ENCODE measurements around the gene COL26A1.

Gene COL26A1

DNA sequence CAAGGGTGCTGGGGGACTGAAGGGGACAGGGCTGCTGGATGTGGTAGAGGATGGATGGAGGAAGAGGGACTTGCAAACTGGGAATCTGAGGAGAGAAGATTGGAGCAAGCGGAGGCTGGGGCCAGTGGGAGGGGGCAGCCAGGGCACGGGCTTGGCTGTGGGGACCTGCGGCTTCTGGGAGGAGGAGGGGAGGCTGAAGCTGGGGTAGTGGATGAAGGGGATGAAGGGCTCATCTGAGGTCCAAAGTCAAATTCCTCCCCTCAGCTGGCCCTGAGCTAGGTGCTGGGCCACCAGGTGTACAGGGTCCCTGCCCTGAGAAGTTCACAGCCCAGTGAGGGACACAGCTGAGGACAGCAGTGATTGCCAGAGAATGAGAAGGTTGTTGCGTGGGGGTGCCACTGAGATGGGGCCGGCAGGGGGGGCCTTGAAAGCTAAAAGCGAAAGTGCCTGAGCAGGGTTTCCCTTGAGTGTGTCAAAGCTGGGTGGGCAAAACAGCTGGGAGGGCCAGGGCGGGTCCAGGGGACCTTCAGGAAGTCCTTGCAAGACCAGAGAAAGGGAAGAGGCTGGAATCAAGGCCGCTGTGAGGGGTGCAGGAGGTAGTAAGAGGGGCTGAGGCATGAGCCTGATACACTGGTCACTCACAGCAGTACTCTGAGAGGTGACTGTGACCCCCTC lies 191.2 kb downstream of the COL26A1 start:
- Histone ChIP-seq H3K9ac (ENCODE audit: low read length in 5 of 5) (no peak overlapping the region), H3K27ac (ENCODE audit: low read depth, low read length) (no peak overlapping the region), H3K9me3 (ENCODE audit: control insufficient read depth in 5 of 5, low read length in 5 of 5) (no peaks in the 10 kb centered on the region), H3K4me1 (ENCODE audit: control insufficient read depth in 5 of 5, insufficient read depth in 5 of 5, low read length in 5 of 5) (no peaks in the 10 kb centered on the region), H3K4me3 (ENCODE audit: low read depth in 1 of 5, low read length in 5 of 5) (no peak overlapping the region), H3K27me3 (ENCODE audit: control insufficient read depth in 5 of 5, insufficient read depth in 4 of 5, low read length in 5 of 5) (peaks cover 3 to 19% (median 7%) of the 10 kb centered on the region in 5 donors), H3K36me3 (ENCODE audit: control insufficient read depth in 5 of 5, insufficient read depth in 5 of 5, low read length in 5 of 5) (no peaks in the 10 kb centered on the region)

GRCh38 chr7:101554584-101555268 lies 192.1 kb downstream of the COL26A1 start:
- H3K9me3 ChIP-seq (ENCODE audit: control insufficient read depth in 5 of 5, low read length in 5 of 5): no peaks in the 10 kb centered on the region
- H3K9ac ChIP-seq (ENCODE audit: low read length in 5 of 5): no peak overlapping the region

GRCh38 chr7:101555269-101555920 lies 192.7 kb downstream of the COL26A1 start:
- no peak overlapping the region for H3K4me3 ChIP-seq (ENCODE audit: low read depth in 1 of 5, low read length in 5 of 5)
- no peaks in the 10 kb centered on the region for H3K4me1 ChIP-seq (ENCODE audit: control insufficient read depth in 5 of 5, insufficient read depth in 5 of 5, low read length in 5 of 5)
- H3K9ac ChIP-seq (ENCODE audit: low read length in 5 of 5): no peak overlapping the region
- H3K27me3 ChIP-seq (ENCODE audit: control insufficient read depth in 5 of 5, insufficient read depth in 4 of 5, low read length in 5 of 5): peaks cover 3 to 17% (median 7%) of the 10 kb centered on the region in 5 donors
- H3K27ac ChIP-seq (ENCODE audit: low read depth, low read length): no peak overlapping the region
- H3K9me3 ChIP-seq (ENCODE audit: control insufficient read depth in 5 of 5, low read length in 5 of 5): no peaks in the 10 kb centered on the region
- H3K36me3 ChIP-seq (ENCODE audit: control insufficient read depth in 5 of 5, insufficient read depth in 5 of 5, low read length in 5 of 5): no peaks in the 10 kb centered on the region

More at GRCh38 chr7:101554584-101555268, 192.1 kb downstream of the COL26A1 start:
- Histone ChIP-seq H3K27ac (ENCODE audit: low read depth, low read length) (no peak overlapping the region), H3K4me3 (ENCODE audit: low read depth in 1 of 5, low read length in 5 of 5) (no peak overlapping the region), H3K27me3 (ENCODE audit: control insufficient read depth in 5 of 5, insufficient read depth in 4 of 5, low read length in 5 of 5) (peaks cover 3 to 17% (median 7%) of the 10 kb centered on the region in 5 donors), H3K36me3 (ENCODE audit: control insufficient read depth in 5 of 5, insufficient read depth in 5 of 5, low read length in 5 of 5) (no peaks in the 10 kb centered on the region), H3K4me1 (ENCODE audit: control insufficient read depth in 5 of 5, insufficient read depth in 5 of 5, low read length in 5 of 5) (no peaks in the 10 kb centered on the region)

GRCh38 chr7:101555921-101556275 lies 193.2 kb downstream of the COL26A1 start:
- Histone ChIP-seq H3K27ac (ENCODE audit: low read depth, low read length) (no peak overlapping the region), H3K27me3 (ENCODE audit: control insufficient read depth in 5 of 5, insufficient read depth in 4 of 5, low read length in 5 of 5) (peaks cover 3 to 15% (median 7%) of the 10 kb centered on the region in 5 donors), H3K4me3 (ENCODE audit: low read depth in 1 of 5, low read length in 5 of 5) (no peak overlapping the region), H3K36me3 (ENCODE audit: control insufficient read depth in 5 of 5, insufficient read depth in 5 of 5, low read length in 5 of 5) (no peaks in the 10 kb centered on the region), H3K4me1 (ENCODE audit: control insufficient read depth in 5 of 5, insufficient read depth in 5 of 5, low read length in 5 of 5) (no peaks in the 10 kb centered on the region), H3K9ac (ENCODE audit: low read length in 5 of 5) (no peak overlapping the region), H3K9me3 (ENCODE audit: control insufficient read depth in 5 of 5, low read length in 5 of 5) (no peaks in the 10 kb centered on the region)

- Histone ChIP-seq H3K9me3 (ENCODE audit: control insufficient read depth in 5 of 5, low read length in 5 of 5) (no peaks in the 10 kb centered on the region), H3K27ac (ENCODE audit: low read depth, low read length) (no peak overlapping the region), H3K36me3 (ENCODE audit: control insufficient read depth in 5 of 5, insufficient read depth in 5 of 5, low read length in 5 of 5) (no peaks in the 10 kb centered on the region), H3K4me3 (ENCODE audit: low read depth in 1 of 5, low read length in 5 of 5) (no peak overlapping the region), H3K9ac (ENCODE audit: low read length in 5 of 5) (no peak overlapping the region), H3K4me1 (ENCODE audit: control insufficient read depth in 5 of 5, insufficient read depth in 5 of 5, low read length in 5 of 5) (no peaks in the 10 kb centered on the region), H3K27me3 (ENCODE audit: control insufficient read depth in 5 of 5, insufficient read depth in 4 of 5, low read length in 5 of 5) (peaks cover 3 to 15% (median 7%) of the 10 kb centered on the region in 5 donors)
These were observed 193.8 kb downstream of the COL26A1 start for GRCh38 chr7:101556453-101556968.

DNA sequence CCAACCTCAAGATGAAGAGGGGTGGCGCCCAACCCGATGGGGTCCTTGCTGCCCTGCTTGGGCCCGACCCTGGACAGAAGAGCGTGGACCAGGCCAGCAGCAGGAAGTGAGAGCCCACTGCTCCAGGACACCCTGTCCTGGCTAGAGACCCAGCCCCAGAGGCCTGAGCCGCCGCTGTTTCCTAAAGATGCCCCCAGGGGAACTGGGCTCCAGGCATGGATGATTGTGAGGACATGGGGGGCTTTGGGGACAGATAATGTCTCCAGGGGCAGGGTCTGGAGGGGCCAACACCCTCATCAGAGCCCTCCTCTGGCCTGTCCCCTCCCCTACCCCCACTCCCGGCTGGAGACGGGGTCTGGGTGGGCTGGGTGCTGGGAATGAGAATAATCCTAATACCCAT lies 194.7 kb downstream of the COL26A1 start:
- H3K36me3 ChIP-seq (ENCODE audit: control insufficient read depth in 5 of 5, insufficient read depth in 5 of 5, low read length in 5 of 5): no peaks in the 10 kb centered on the region
- H3K4me3 ChIP-seq (ENCODE audit: low read depth in 1 of 5, low read length in 5 of 5): no peak overlapping the region
- H3K9me3 ChIP-seq (ENCODE audit: control insufficient read depth in 5 of 5, low read length in 5 of 5): no peaks in the 10 kb centered on the region
- no peaks in the 10 kb centered on the region for H3K4me1 ChIP-seq (ENCODE audit: control insufficient read depth in 5 of 5, insufficient read depth in 5 of 5, low read length in 5 of 5)
- peaks cover 2 to 11% (median 3%) of the 10 kb centered on the region in 5 donors for H3K27me3 ChIP-seq (ENCODE audit: control insufficient read depth in 5 of 5, insufficient read depth in 4 of 5, low read length in 5 of 5)
- no peak overlapping the region for H3K27ac ChIP-seq (ENCODE audit: low read depth, low read length)
- H3K9ac ChIP-seq (ENCODE audit: low read length in 5 of 5): no peak overlapping the region

DNA sequence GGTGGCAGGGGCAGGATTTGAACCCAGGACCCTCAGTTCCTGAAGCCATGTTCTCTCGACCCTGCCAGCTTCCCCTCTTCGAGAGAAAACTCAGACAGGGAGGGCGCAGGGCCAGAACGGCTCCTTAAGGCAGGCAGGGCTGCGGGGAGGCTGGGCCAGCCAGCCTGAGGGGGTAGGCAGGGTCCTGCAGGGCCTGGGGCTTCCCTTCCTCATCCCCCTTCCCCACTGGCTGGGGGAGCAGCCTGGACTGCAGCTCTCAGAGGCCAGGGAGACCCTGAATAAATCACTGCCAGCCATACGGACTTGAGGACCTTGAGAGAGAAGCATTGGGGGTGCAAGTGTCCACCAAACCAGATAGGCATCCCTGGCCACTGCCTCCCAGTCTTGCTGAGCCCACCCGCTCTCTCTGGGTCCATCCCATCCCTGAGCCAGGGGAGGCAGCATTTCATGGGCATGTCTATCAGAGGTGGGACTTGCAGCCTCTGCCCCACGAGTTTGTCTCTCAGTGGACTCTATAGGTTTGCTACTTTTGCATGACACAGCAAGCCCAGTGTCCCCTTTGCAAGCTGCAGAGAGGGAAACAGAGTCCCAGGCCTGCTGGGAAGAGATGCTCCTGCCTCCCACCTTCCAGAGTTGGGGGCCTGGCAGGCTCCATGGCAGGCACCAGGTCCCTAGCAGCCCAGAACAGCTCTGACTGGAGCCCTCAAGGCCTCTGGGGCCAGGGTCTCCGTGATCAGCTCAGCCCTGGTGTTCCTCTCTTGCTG lies 195.5 kb downstream of the COL26A1 start:
- H3K36me3 ChIP-seq (ENCODE audit: control insufficient read depth in 5 of 5, insufficient read depth in 5 of 5, low read length in 5 of 5): no peaks in the 10 kb centered on the region

GRCh38 chr7:101558742-101559325 lies 196.2 kb downstream of the COL26A1 start:
- Histone ChIP-seq H3K27me3 (ENCODE audit: control insufficient read depth in 5 of 5, insufficient read depth in 4 of 5, low read length in 5 of 5) (peaks cover 7 to 12% (median 9%) of the 10 kb centered on the region in 5 donors), H3K36me3 (ENCODE audit: control insufficient read depth in 5 of 5, insufficient read depth in 5 of 5, low read length in 5 of 5) (no peaks in the 10 kb centered on the region), H3K9me3 (ENCODE audit: control insufficient read depth in 5 of 5, low read length in 5 of 5) (no peaks in the 10 kb centered on the region), H3K9ac (ENCODE audit: low read length in 5 of 5) (no peak overlapping the region), H3K4me3 (ENCODE audit: low read depth in 1 of 5, low read length in 5 of 5) (no peak overlapping the region), H3K27ac (ENCODE audit: low read depth, low read length) (no peak overlapping the region), H3K4me1 (ENCODE audit: control insufficient read depth in 5 of 5, insufficient read depth in 5 of 5, low read length in 5 of 5) (peaks cover 0 to 13% (median 0%) of the 10 kb centered on the region in 5 donors)

More for the DNA sequence above, 195.5 kb downstream of the COL26A1 start:
- H3K27me3 ChIP-seq (ENCODE audit: control insufficient read depth in 5 of 5, insufficient read depth in 4 of 5, low read length in 5 of 5): peaks cover 4 to 12% (median 6%) of the 10 kb centered on the region in 5 donors
- H3K9ac ChIP-seq (ENCODE audit: low read length in 5 of 5): no peak overlapping the region
- peaks cover 0 to 6% (median 0%) of the 10 kb centered on the region in 5 donors for H3K4me1 ChIP-seq (ENCODE audit: control insufficient read depth in 5 of 5, insufficient read depth in 5 of 5, low read length in 5 of 5)
- no peaks in the 10 kb centered on the region for H3K9me3 ChIP-seq (ENCODE audit: control insufficient read depth in 5 of 5, low read length in 5 of 5)
- no peak overlapping the region for H3K27ac ChIP-seq (ENCODE audit: low read depth, low read length)
- H3K4me3 ChIP-seq (ENCODE audit: low read depth in 1 of 5, low read length in 5 of 5): no peak overlapping the region

DNA sequence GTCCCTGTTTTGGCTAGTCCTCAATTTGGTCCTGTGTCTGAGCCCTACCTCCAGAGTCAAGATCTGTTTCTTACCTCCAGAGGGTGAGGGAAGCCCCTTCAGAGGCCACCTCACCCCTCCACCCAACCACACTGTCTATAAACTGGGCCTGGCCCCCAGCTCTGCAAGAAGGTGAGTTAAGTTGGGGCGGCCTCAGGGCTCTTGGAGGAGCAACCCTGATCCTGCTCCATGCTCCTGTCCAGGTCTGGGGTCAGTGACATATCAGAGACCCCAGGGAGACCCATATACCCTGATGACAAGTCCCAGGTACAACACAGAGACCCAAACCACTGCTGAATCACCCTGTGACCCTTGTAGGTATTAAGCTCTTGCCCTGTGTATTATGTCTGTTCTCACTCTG lies 196.9 kb downstream of the COL26A1 start:
- Histone ChIP-seq H3K9ac (ENCODE audit: low read length in 5 of 5) (no peak overlapping the region), H3K4me1 (ENCODE audit: control insufficient read depth in 5 of 5, insufficient read depth in 5 of 5, low read length in 5 of 5) (peaks cover 0 to 18% (median 0%) of the 10 kb centered on the region in 5 donors), H3K36me3 (ENCODE audit: control insufficient read depth in 5 of 5, insufficient read depth in 5 of 5, low read length in 5 of 5) (no peaks in the 10 kb centered on the region), H3K9me3 (ENCODE audit: control insufficient read depth in 5 of 5, low read length in 5 of 5) (no peaks in the 10 kb centered on the region), H3K27ac (ENCODE audit: low read depth, low read length) (no peak overlapping the region), H3K4me3 (ENCODE audit: low read depth in 1 of 5, low read length in 5 of 5) (no peak overlapping the region), H3K27me3 (ENCODE audit: control insufficient read depth in 5 of 5, insufficient read depth in 4 of 5, low read length in 5 of 5) (peaks cover 7 to 18% (median 15%) of the 10 kb centered on the region in 5 donors)

Data from subcutaneous abdominal adipose tissue (tissue), 5 donors.